WERI-Rb-1 (cell line): ENCODE data around the gene PITRM1.

Experiments used
- DNase-seq: peaks from one replicate; pipeline ENCODE4 v3.0.0-alpha.2; 2020
- H3K27ac ChIP-seq: fragments of 250-450 bp; sonication (Bioruptor Pico); 2 replicates; pipeline ENCODE4 v1.5.1; 2020; ENCODE audit warnings: mild to moderate bottlenecking, moderate library complexity
- H3K27me3 ChIP-seq: fragments of 250-450 bp; sonication (Bioruptor Pico); 2 replicates; pipeline ENCODE4 v1.5.1; 2021; ENCODE audit warnings: mild to moderate bottlenecking, low read depth, moderate library complexity; ENCODE audit not compliant: insufficient read depth, severe bottlenecking
- H3K36me3 ChIP-seq: fragments of 250-450 bp; sonication (Bioruptor Pico); 2 replicates; pipeline ENCODE4 v1.5.1; 2020; ENCODE audit warnings: mild to moderate bottlenecking, moderate library complexity
- H3K4me3 ChIP-seq: 2 replicates; pipeline ENCODE4 v1.5.1; 2011; ENCODE audit warnings: low read depth, mild to moderate bottlenecking, control low read depth, low read length
- H3K9me3 ChIP-seq: fragments of 250-450 bp; sonication (Bioruptor Pico); 2 replicates; pipeline ENCODE4 v1.5.1; 2021; ENCODE audit warnings: mild to moderate bottlenecking, moderate library complexity; ENCODE audit not compliant: severe bottlenecking
- CTCF ChIP-seq: IDR thresholded peaks from 2 replicates; pipeline ENCODE4 v1.5.1; 2011; ENCODE audit warnings: low read depth, mild to moderate bottlenecking, control low read depth, inconsistent platforms, low read length

Gene PITRM1

GRCh38 chr10:3139216-3139910 lies 33.2 kb downstream of the PITRM1 start:
- TF ChIP-seq CTCF: no peak
- Histone ChIP-seq H3K9me3 (no peaks in the 10 kb centered on the region), H3K27me3 (no peaks in the 10 kb centered on the region), H3K4me3 (no peak overlapping the region), H3K27ac (peak overlapping the region; percentile 53), H3K36me3 (peaks cover 66% of the 10 kb centered on the region)
- peak; percentile 43 for DNase-seq

- no peak for DNase-seq
- Histone ChIP-seq H3K36me3 (peaks cover 64% of the 10 kb centered on the region), H3K4me3 (no peak overlapping the region), H3K9me3 (no peaks in the 10 kb centered on the region), H3K27me3 (no peaks in the 10 kb centered on the region), H3K27ac (no peak overlapping the region; the same call in 1 of the 2 replicates)
- TF ChIP-seq CTCF: no peak
Measured at GRCh38 chr10:3137958-3138726, 34.4 kb downstream of the PITRM1 start.

GRCh38 chr10:3136763-3137611 lies 35.6 kb downstream of the PITRM1 start:
- DNase-seq: no peak
- no peak overlapping the region for H3K4me3 ChIP-seq
- peaks cover 68% of the 10 kb centered on the region for H3K36me3 ChIP-seq
- no peaks in the 10 kb centered on the region for H3K9me3 ChIP-seq
- TF ChIP-seq CTCF: no peak
- no peaks in the 10 kb centered on the region for H3K27me3 ChIP-seq
- H3K27ac ChIP-seq: no peak overlapping the region

- Histone ChIP-seq H3K27me3 (no peaks in the 10 kb centered on the region), H3K9me3 (no peaks in the 10 kb centered on the region), H3K36me3 (peaks cover 67% of the 10 kb centered on the region), H3K27ac (no peak overlapping the region), H3K4me3 (no peak overlapping the region)
- DNase-seq: no peak
- TF ChIP-seq CTCF: no peak
Measured at GRCh38 chr10:3136336-3136735, 36.2 kb downstream of the PITRM1 start.

- no peaks in the 10 kb centered on the region for H3K9me3 ChIP-seq
- no peak for DNase-seq
- no peak for TF ChIP-seq CTCF
- no peaks in the 10 kb centered on the region for H3K27me3 ChIP-seq
- H3K4me3 ChIP-seq: no peak overlapping the region
- H3K27ac ChIP-seq: peak overlapping the region; percentile 61
- peaks cover 55% of the 10 kb centered on the region for H3K36me3 ChIP-seq
Measured at GRCh38 chr10:3135006-3135405, 37.6 kb downstream of the PITRM1 start.
